Testis (tissue), 2 donors: ENCODE measurements around the gene PLCL1.

ENCODE experiments used
- POLR2A ChIP-seq: fragments of 450-650 bp; IDR thresholded peaks from one replicate; pipeline ENCODE4 v1.6.1; 2017; ENCODE audit warnings: antibody characterized with exemption, mild to moderate bottlenecking, moderate library complexity
- TF ChIP-seq, protein P1 (sequence below), 3 experiments: fragments of 450-650 bp in 2 of 3; fragments of 200-600 bp in 1 of 3; sonication (generic) in 1 of 3; IDR thresholded peaks; one replicate each; pipeline ENCODE4 v1.5.1; 2016 to 2019; ENCODE audit warnings: antibody characterized with exemption in 3 of 3, mild to moderate bottlenecking in 2 of 3, moderate library complexity in 1 of 3

DNA sequence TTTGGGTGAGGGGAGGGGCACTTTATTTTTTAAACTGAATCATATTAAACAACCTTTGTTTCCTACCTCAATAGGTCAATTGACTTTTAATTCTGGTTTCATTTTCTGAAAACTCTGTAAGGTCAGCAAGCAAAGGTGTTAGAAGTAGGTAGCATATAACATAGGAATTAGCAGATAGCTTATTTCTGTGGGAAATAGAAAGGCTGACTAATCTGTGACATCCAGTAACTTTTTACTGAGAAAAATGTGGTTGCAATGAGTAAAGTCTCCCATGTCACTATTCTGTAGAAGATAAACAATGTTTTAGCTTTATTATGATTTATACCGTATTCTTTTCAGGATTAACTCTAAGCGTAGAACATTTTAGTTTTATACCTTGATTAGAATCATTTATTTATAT lies 240.4 kb downstream of the PLCL1 start:
- TF ChIP-seq, protein P1, sequence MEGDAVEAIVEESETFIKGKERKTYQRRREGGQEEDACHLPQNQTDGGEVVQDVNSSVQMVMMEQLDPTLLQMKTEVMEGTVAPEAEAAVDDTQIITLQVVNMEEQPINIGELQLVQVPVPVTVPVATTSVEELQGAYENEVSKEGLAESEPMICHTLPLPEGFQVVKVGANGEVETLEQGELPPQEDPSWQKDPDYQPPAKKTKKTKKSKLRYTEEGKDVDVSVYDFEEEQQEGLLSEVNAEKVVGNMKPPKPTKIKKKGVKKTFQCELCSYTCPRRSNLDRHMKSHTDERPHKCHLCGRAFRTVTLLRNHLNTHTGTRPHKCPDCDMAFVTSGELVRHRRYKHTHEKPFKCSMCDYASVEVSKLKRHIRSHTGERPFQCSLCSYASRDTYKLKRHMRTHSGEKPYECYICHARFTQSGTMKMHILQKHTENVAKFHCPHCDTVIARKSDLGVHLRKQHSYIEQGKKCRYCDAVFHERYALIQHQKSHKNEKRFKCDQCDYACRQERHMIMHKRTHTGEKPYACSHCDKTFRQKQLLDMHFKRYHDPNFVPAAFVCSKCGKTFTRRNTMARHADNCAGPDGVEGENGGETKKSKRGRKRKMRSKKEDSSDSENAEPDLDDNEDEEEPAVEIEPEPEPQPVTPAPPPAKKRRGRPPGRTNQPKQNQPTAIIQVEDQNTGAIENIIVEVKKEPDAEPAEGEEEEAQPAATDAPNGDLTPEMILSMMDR (IDR thresholded peaks at IDR 0.05), result no peak
- TF ChIP-seq POLR2A, result no peak
